NCI-H1436 (cell line): ENCODE measurements around the gene GALNT2.

ENCODE experiments used
- DNase-seq: peaks from one replicate; lab custom pipeline; 2025; lab: John Stamatoyannopoulos, UW

GALNT2 gene

DNA sequence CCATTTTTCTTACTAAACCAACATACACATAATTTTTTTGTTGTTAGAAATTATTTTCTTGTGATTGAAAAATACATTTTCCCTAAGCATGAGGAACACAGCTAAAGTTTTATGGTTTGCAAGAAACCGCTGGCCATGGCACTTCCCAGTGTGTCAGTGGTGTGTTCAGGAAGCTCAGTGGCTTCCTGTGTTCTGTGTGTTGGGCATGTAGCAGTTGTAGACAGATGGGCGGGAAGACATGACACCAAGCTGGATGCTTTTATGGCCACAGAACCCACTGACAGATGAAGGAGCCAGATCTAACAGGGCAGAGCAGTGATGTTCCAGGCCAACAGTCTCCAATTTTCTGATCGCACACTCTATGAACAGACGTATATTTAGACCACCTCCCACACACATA lies 119.8 kb downstream of the GALNT2 start:
- no peak for DNase-seq

DNA sequence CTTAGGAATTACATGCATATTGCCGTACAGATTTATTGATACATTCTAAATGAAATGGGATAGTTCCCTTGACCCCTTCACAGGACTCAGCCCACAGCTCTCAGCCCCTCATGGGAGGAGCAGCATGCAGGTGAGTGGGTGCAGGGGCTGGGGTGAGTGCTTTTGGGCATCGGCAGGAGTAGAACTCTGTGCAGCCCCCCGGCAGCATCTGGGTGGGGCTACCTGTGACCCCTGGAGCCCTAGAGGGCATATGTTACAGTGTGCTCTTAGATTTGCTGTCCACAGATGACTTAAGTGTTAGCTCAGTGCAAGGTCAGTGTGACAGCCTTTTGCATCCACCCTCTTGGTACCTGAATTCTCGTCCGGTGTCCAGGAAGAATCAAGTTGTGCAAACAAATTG lies 120.3 kb downstream of the GALNT2 start:
- no peak for DNase-seq

DNA sequence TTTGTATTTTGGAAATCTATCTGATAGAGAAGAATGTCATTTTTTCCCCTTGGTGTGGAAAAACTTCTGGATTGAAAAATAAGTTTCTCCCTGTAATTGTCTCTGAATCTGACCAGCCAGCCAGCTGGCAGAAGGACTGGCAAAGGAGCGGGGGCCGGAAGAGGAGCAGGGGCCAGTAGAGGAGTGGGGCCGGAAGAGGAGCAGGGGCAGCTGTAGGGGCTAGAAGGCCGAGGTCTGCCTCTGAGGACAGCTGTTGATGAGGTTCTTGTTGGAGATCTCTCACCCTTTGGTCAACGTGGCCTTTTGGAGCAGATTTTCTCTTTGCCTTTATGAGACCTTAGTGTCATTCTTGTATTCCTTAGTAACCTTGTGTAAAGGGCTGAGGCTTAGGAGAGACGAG lies 121.8 kb downstream of the GALNT2 start:
- DNase-seq: no peak

DNA sequence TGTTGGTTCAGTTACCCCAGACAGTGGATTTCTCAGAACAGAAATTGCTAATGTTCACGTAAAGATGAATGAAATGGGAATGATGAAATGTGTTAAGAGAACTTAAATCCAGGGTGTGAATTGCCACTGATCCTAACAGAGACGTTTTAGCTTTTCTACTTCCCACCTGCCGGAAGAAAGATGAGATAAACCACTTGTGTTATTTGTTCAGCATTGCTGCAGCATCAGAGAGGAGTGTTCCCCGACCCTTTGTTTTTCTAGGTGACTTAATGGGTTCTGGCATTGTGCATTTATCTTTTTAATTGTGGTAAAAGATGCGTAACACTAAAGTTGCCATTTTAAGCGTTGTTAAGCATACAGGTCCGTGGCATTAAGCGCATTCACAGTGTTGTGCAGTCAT lies 122.3 kb downstream of the GALNT2 start:
- peak; percentile 90 for DNase-seq

DNA sequence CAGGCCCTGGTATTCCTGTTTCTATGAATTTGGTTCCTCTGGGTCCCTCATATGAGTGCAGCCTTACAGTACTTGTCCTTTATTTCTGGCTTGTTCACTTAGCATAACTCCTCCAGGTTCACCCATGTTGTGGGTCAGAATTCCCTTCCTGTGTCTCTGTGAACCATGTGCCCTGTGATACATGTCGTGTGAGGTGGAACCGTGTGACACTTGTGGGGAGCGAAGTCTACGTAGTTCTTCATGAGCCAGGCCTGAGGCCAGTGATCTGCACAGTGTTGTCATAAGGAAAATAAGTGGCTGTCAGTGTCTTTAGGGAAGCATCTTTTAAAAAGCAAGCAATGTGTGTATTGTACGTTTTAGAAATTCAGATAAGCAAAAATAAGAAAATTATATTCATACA lies 122.8 kb downstream of the GALNT2 start:
- no peak for DNase-seq

DNA sequence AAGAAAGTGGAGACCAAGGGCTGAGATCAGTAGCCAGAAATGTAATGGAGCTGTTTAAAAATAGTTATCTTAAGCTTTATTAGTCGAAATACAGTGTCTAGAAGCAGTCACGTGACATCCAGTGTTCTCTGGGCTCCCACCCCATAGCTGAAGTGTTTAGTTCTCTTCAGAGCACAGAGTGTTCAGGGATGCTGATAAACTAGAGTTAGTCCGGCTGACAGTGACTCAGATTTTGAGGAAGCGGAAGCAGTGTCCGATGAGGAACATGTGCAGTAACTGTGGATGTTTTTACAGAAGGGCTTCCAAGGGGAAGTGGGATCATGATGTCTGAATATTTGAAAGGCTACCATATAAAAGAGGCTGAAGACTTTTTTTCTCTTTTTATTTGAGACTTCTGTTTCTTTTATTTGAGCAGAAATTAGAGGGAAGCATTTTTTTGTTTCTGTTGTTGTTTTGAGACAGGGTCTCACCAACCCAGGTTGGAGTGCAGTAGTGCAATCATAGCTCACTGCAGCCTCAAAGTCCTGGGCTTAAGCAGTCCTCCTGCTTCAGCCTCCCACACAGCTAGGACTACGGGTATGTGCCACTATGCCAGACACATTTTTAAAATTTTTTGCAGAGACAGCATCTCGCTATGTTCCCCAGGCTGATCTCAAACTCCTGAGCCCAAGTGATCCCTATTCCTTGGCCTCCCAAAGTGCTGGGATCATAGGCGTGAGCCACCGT lies 124.2 kb downstream of the GALNT2 start:
- no peak for DNase-seq

DNA sequence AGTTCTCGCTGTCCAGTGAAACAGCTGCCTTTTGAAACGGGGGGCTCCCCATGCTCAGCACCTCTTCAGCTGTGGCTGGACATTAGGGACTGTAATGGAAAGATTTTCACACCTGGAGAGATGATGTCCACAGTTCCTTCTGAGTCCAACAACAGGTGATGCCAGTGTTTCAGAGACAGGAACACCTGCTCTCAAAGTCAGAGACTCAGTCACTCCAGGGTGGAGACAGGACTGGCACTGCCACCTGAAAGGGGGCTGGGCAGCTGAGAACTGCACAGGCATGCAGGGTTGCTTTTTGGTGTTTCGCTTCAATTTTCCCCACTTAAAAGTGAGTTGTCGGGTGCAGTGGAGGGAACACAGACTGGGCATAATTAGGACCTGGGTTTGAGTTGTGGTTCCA lies 124.8 kb downstream of the GALNT2 start:
- DNase-seq: no peak

DNA sequence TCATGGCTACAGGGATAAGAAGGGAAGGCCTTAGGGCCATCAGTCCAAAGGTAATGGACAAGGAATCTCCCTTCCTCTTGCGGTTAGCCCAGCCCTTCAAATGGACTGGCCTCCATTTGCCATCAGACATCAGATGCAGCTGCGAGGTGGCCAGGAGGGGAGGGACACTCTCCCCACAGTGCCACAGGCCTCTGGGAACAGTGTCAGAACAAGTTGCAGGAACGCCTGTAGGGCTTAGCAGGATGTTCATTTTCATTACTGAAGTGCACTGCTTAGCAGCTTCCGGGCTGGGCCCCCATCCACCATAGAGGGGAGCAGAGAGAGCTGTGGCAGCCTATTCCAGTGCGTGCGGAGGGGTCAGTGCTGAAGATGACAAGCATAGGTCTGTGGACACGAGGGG lies 127.5 kb downstream of the GALNT2 start:
- no peak for DNase-seq

DNA sequence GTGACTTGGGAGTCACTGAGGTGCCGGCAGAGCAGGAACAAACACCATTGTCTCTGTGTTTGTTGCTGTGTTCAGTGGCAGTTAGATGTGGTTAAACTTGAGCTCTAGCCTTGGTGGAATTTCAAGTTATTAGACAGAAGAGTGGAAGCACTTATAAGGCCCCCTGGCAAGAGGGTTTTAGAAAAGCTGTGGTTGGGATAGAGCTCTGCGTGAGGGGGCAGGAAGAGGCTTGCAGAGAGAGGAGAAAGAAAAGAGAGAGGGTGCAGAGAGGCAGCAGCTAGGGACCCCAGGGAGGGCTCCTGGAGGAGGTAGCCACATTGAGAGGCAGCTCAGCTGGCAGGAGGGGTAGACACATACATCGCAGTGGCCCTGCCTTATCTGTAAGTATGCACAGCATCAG lies 128.2 kb downstream of the GALNT2 start:
- DNase-seq: no peak

DNA sequence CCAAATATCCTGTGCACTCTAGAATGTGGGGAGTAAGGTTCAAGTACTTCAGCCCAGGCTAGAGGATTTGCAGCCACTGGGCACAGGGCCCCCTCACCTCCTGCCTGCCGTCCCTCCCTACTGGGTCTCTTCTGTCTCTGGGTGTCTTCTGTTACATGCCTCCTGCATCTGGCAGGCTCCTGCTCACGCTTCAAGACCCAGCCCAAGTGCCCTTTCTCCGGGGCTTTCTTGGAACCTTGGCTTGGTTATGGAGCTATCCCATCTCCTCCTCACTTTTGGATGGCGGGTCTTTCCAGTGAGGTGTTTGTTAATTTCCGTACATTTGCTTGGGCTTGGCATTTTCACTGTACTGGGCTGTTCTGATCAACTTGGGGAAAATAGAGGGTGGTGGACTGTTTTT lies 129.0 kb downstream of the GALNT2 start:
- no peak for DNase-seq

DNA sequence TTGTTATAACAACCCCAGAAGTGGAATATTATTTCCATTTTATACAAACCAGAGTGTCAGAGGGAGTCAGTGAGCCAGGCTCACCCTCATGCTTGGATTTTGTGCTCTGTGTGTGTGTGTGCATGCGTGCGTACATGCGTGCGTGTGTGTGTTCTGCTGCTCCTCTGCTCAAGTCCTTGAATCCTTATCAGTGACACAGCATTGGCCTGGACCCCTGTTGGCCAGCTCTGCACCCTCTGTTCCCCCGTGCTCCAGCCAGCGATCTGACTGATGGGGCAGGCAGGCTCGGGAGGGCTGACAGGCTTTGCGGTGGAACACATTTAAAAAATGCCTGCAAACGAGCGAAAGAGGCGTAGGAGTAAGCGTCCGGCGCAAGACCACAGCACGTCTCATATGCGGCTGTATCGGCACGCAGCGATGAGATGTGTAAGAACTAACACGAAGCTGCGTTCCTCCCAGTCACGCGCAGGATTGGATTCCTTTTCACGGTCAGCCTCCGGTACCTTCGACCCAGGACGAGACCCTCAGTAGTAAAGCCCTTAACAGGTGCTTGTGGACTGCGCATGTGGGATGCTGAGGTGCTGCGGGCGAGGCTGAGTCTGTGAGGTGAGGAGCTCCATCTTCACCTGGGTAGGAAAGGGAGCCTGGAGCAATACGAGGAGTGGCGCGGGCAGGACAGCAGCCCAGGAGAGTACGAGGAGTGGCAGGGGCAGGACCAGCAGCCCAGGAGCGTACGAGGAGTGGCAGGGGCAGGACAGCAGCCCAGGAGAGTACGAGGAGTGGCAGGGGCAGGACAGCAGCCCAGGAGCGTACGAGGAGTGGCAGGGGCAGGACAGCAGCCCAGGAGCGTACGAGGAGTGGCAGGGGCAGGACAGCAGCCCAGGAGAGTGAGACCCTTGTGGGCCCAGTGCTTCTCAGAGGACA lies 130.9 kb downstream of the GALNT2 start:
- no peak for DNase-seq

DNA sequence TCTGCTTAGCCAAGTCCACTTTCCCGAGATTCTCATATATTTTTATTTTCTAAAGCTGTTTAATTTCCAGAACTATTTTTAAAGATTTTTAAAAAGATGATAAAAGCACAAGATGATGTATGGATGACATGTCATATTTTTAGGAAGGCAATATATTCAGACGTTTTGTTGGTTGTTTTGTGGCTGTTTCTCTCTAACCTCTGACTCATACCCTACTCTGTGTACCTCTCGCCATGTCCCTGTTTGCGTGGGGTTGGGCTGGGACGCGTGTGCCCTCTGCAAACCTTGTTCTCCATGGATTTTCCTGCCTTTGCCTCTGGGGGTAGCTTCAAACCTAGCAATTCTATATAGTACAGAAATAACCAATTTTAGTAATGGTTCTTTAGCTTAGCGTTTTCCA lies 132.0 kb downstream of the GALNT2 start:
- no peak for DNase-seq

DNA sequence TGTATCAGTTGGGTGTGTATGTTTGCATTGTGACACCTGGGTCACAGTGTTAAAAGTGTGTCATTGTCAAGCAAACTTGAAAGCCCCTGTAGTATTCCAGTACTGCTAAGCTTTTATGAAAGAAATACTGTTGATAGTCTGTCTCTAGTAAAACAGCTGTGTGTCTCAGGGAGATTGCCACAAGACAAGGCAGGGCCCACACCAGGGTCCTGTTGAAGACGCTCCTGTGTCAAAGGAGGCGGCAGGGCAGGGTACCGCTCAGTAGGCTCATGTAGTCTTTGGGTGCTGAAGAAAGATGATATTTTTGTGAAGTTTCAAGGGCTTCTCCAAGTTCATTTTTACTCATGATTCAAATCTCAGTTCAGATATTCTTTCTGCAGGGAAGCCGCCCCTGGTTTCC lies 132.5 kb downstream of the GALNT2 start:
- no peak for DNase-seq

DNA sequence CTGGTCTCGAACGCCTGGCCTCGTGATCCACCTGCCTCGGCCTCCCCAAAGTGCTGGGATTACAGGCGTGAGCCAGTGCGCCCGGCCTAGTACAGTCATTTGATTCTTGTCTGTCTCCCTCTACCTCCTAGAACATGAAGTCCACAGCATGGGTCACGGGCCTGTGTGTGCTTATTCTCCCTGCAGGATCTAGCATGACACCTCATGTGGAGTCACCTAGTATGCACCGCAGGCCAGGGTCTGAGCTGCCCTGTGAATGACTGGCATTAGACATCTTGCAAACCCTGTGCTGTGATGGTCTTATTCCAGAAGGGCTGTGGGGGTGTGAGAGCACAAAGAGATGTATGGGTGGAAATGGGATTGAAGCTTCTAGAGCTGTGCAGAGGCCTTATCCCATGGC lies 133.2 kb downstream of the GALNT2 start:
- no peak for DNase-seq

DNA sequence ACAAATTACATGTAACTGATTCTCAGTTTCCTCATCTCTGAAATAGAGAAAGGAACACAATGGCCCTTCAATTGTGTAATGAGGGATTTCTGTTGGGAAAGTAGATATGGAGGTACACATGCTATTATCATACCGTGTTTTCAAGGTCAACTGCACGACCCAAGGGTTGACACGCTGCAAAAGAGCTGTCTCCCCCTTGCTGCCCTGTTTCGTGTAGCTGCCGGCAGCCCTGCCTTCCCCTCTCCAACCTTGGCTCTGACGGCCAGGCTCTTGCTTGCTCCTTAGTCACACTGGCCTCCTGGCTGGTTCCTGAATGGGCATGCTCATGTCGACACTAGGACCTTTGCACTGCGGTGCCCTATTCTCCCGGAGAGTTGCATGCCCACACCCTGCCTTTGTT lies 134.4 kb downstream of the GALNT2 start:
- no peak for DNase-seq

DNA sequence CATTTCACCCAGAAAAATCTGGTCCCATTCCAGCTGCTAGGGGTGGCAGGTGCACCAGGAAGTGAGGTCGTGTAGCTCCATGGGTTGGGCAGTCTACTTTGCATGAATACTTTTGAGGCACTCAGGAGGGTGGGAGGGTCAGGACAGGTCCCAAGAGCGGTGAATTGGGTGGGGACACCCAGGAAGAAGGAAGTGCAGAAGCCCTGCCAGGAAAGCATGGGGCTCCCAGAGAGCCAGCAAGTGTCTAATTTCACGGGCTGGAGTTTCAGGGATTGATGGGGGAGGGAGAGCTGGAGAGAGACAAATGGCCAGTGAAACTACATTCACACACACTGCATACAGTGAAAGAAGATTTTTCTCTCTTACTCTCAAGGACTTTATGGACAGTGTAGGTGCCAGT lies 137.8 kb downstream of the GALNT2 start:
- no peak for DNase-seq

DNA sequence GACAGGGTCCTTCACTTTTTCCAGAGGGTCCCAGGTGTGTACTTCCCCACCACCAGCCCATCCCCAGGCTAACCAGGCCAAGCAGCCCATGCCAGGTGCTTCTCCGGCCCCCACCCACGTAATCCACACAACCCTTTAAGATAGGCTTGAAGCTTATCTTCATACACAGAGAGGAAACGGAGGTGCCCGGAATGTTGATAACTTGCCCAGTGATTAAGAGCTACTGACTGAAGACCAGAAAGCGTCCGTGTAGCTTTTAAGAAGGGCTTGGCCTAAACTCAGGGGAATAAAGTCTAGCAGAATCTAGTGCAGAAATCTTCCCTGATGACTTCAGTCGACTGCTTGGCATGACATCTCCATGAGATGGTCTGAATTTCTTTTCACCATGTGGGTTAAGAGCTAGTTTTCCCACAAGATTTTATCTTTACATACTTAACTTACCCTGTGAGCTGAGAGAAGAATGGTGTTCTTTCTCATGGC lies 138.7 kb downstream of the GALNT2 start:
- no peak for DNase-seq

DNA sequence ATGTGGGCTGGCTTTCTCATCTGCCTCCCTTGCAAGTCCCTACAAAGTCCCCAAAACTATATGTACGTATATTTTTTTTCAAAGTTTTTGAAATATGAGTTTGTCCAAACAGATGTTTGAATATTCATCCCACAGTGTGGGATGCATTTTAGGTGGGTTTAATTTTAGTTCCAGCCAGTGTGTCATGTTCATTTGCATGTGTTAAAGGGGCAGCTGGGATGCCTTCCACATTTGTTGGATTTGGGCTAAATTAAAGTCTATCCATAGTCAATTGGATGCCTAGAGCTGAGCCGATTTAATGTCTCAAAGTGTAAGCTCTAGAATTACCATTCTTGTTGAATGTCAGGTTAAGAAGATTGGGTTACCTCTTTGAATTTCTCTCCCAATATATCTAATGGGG lies 139.2 kb downstream of the GALNT2 start:
- DNase-seq: no peak

DNA sequence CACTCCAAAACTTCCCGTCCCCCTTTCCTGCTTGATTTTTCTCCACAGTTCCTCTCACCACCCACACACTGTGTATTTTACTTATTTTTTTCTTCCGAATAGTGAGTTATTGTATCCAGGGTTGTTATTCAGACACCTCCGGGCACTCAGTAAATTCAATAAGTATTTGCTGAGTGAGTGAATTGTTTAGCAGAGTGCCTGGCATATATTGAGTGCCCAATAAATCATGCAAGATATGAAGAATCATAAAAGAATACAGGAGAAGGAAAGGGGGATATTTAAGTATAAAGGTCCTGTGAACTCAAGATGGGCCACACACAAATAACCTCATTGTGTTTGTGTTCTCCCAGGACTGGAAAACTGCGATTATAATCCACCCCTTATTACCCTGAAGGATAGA lies 139.9 kb downstream of the GALNT2 start:
- DNase-seq: no peak

DNA sequence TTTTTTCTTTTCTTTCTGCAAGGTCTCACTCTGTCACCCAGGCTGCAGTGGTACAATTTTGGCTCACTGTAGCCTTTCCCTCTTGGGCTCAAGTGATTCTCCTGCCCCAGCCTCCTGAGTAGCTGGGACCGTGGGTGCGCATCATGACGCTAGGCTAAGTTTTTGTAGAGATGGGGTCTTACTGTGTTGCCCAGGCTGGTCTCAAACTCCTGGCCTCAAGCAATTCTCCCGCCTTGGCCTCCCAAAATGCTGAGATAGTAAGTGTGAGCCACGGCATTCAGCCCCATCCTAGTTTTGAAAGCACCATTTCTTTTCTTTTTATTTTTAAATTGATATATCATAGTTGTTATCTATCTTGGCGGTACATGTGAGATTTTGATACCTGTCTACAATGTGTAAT lies 140.6 kb downstream of the GALNT2 start:
- no peak for DNase-seq

DNA sequence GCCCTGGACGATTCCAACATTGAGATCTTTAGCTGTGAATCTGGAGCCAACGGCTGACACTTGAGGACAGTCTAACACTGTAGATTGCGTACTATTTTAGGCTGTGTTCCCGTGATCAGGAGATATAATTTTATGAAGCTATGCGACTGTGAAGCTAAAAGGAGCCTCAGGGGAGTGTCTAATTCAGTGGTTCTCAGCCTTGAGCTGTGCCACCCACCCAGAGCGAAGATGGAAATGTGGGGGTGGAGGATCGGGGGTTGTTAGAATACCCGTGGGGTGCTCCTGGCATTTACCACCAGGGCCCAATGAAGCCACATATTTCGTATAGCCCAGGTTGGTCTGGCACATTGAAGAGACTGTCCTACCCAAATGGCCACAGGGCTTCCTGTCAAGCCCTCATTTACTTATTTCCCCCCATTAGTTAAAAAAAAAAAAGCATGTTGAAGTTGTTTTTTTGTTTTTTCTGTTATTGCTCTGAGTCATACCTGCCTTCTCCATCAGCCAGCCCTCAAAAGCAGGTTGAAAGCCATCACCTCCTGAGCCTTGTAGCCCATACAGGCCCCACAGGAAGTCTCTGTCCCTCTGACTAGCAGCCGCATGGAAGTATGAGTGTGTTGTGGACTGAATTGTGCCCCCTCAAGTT lies 141.7 kb downstream of the GALNT2 start:
- DNase-seq: no peak

DNA sequence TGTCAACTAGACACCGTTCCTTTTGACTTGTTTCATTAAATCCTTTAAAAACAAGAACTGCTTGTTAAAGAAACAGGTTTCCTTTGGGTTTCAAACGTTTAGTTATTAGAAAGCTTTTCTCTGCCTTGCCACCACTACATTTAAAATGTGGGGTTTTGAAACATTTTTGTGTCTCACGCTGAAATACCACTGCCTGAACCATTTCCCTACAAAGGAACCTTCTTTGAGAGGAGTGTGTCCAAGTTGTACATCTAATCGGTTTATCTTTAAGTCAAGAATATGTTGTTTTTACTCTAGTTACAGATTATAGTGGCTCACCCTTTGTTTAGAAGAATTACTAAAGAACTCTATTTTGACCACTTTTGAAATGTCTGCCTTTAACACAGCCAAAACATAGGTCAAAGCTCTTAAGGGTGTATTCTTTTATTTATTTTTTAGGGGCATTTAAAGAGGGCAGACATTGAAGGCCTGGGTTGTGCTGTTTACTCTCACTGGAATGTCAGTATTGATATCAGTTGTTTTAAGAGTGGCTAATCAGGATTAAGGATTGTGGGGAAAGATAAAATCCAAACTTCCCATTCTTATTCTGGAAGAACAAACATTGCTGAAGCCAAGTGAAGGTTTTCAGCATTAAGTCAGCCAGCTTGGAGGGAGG lies 143.4 kb downstream of the GALNT2 start:
- no peak for DNase-seq
